ENCODE data around the gene RAPGEF3.

The RAPGEF3 gene

GRCh38 chr12:47790676-47791350, 32.1 kb upstream of the RAPGEF3 start:
- DNase-seq (ENCODE audit: low read depth) = no peak
- no peak for TF ChIP-seq CTCF (conservative IDR thresholded peaks at IDR 0.05; ENCODE audit: low read depth, low read length)
- H3K4me3 ChIP-seq (ENCODE audit: low read length) = no peak overlapping the region

GRCh38 chr12:47789712-47790489, 31.2 kb upstream of the RAPGEF3 start:
- no peak for DNase-seq (ENCODE audit: low read depth)
- TF ChIP-seq CTCF (conservative IDR thresholded peaks at IDR 0.05; ENCODE audit: low read depth, low read length) = no peak
- no peak overlapping the region for H3K4me3 ChIP-seq (ENCODE audit: low read length)

GRCh38 chr12:47789141-47789540, 30.5 kb upstream of the RAPGEF3 start:
- TF ChIP-seq CTCF (conservative IDR thresholded peaks at IDR 0.05; ENCODE audit: low read depth, low read length) = no peak

GRCh38 chr12:47787596-47788319, 29.1 kb upstream of the RAPGEF3 start:
- no peak for DNase-seq (ENCODE audit: low read depth)
- H3K4me3 ChIP-seq (ENCODE audit: low read length) = no peak overlapping the region

More at GRCh38 chr12:47789141-47789540, 30.5 kb upstream of the RAPGEF3 start:
- DNase-seq (ENCODE audit: low read depth) = no peak
- no peak overlapping the region for H3K4me3 ChIP-seq (ENCODE audit: low read length)

GRCh38 chr12:47786662-47787280, 28.1 kb upstream of the RAPGEF3 start:
- no peak for TF ChIP-seq CTCF (conservative IDR thresholded peaks at IDR 0.05; ENCODE audit: low read depth, low read length)
- H3K4me3 ChIP-seq (ENCODE audit: low read length) = no peak overlapping the region
- DNase-seq (ENCODE audit: low read depth) = no peak

More at GRCh38 chr12:47787596-47788319, 29.1 kb upstream of the RAPGEF3 start:
- TF ChIP-seq CTCF (conservative IDR thresholded peaks at IDR 0.05; ENCODE audit: low read depth, low read length) = no peak

GRCh38 chr12:47785887-47786661, 27.4 kb upstream of the RAPGEF3 start:
- DNase-seq (ENCODE audit: low read depth) = no peak
- no peak for TF ChIP-seq CTCF (conservative IDR thresholded peaks at IDR 0.05; ENCODE audit: low read depth, low read length)
- H3K4me3 ChIP-seq (ENCODE audit: low read length) = no peak overlapping the region

Measured in retinal pigment epithelial cell (primary cell).